TTC549 (cell line): ENCODE measurements around the gene EPN3.

Source experiments
- FAIRE-seq: peaks from 2 replicates; lab custom pipeline; 2012; peaks lifted over from hg19 to GRCh38; lab: Jason Lieb, UNC

The EPN3 gene

GRCh38 chr17:50550661-50551432, 18.3 kb downstream of the EPN3 start:
- no peak for FAIRE-seq

- no peak for FAIRE-seq
Measured at GRCh38 chr17:50551433-50551815, 18.9 kb downstream of the EPN3 start.

- FAIRE-seq: no peak
Measured at GRCh38 chr17:50551884-50552283, 19.3 kb downstream of the EPN3 start.

GRCh38 chr17:50554201-50554600, 21.7 kb downstream of the EPN3 start:
- FAIRE-seq: no peak

- FAIRE-seq: no peak
Measured at GRCh38 chr17:50556803-50557202, 24.3 kb downstream of the EPN3 start.

GRCh38 chr17:50557630-50558029, 25.1 kb downstream of the EPN3 start:
- FAIRE-seq: no peak

GRCh38 chr17:50558091-50558490, 25.6 kb downstream of the EPN3 start:
- no peak for FAIRE-seq

- FAIRE-seq: no peak
Measured at GRCh38 chr17:50558581-50558940, 26.0 kb downstream of the EPN3 start.

GRCh38 chr17:50558941-50559614, 26.5 kb downstream of the EPN3 start:
- FAIRE-seq: no peak

GRCh38 chr17:50559674-50560184, 27.2 kb downstream of the EPN3 start:
- FAIRE-seq: no peak

GRCh38 chr17:50560185-50560824, 27.8 kb downstream of the EPN3 start, which contains the start of gene CACNA1G:
Gene CACNA1G (plus strand): TSS chr17:50560715. CDS start chr17:50561460, 745 bp downstream.
- no peak for FAIRE-seq

GRCh38 chr17:50560931-50561745, 28.6 kb downstream of the EPN3 start:
- no peak for FAIRE-seq

- no peak for FAIRE-seq
Measured at GRCh38 chr17:50561746-50562141, 29.2 kb downstream of the EPN3 start.

GRCh38 chr17:50562242-50563091, 29.9 kb downstream of the EPN3 start:
- FAIRE-seq: no peak

- FAIRE-seq: no peak
Measured at GRCh38 chr17:50563092-50563511, 30.6 kb downstream of the EPN3 start.

GRCh38 chr17:50564916-50565315, 32.4 kb downstream of the EPN3 start:
- no peak for FAIRE-seq

GRCh38 chr17:50565402-50566350, 33.1 kb downstream of the EPN3 start:
- FAIRE-seq: no peak

GRCh38 chr17:50566886-50567285, 34.4 kb downstream of the EPN3 start:
- FAIRE-seq: no peak

GRCh38 chr17:50568659-50569058, 36.1 kb downstream of the EPN3 start:
- FAIRE-seq: no peak

- no peak for FAIRE-seq
Measured at GRCh38 chr17:50569592-50569991, 37.1 kb downstream of the EPN3 start.
